Fibroblast of upper back skin (primary cell): ENCODE results near the gene FAM222B.

ENCODE experiments used
- DNase-seq: peaks from one replicate; pipeline ENCODE4 v3.0.0-alpha.2; 2013

Gene FAM222B

DNA sequence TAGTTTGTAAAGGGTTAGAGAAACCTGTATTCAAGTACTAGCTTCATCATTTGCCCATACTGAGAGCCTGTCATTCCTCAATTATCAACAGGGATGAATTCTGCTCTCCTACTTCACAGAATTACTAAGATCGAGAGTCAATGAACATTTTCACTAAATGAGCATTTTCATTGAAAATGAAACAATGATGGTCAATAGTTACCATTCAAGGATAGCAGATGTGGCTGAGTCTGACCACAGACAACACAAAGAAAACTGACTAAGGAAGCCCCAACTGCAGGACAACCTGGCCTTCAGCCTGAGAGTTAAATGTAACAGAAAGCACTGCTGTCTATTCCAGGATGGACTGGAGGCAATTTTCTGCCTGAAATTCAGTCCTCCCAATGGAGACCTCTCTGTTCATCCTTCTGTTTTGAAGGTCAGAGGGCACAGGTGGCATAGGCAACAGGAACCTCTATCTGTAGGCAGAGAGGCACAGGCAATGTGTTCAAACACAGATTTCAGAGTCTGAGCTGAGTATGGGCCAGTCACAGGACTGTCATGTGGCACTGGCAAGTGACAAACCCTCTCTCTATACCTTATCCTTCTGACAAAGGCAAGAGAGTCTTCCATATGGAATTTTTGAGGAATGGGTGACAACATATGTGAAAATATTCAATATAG is 79.3 kb downstream of the FAM222B start:
- no peak for DNase-seq

DNA sequence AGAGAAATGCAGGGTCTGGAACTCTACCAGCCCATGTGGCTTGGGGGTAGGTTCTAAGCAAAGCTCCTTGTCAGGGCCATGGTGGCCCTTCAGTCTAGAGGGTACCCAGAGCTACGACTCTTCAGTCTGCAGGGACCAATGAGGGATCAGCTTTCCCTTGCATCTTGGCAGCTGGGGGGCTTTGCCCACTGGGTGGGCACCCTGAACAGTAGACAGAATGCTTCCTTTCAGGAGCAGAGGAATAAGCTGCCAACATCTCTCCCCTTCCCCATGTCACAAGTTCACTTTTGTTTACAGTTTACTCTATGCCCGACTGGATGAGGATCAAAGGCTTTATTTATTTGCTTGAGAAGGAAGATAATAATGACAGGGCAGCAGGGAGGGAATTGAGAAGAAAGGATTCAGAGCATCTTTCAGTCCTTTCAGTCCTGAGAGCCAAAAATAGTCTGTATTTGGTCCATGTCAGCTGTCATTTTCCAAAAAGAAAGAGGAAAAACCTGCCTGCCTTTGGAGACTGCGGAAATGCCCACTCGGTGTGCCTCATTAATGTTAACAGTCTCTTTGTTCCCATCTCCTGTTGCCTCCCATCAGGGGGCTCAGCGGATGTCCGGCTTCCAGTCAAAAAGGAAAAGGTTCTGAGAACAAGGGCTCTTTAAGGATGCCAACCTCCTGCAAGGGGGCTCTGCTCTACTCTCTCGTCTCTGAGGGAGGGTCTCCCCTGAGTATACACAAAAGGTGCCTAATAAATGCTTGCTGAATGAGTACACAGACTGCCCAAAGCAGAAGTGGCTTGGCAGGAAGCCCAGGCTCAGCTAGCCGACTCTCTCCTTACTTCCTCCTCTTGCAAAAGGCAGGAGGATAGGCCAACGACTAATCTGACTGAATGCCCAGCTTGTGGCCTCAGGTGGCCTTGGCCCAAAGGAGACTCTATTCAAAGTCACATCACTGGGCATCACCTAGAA is 81.7 kb downstream of the FAM222B start:
- peak; percentile 48 for DNase-seq

GRCh38 chr17:28759256-28759865 is 83.2 kb downstream of the FAM222B start:
- no peak for DNase-seq

DNA sequence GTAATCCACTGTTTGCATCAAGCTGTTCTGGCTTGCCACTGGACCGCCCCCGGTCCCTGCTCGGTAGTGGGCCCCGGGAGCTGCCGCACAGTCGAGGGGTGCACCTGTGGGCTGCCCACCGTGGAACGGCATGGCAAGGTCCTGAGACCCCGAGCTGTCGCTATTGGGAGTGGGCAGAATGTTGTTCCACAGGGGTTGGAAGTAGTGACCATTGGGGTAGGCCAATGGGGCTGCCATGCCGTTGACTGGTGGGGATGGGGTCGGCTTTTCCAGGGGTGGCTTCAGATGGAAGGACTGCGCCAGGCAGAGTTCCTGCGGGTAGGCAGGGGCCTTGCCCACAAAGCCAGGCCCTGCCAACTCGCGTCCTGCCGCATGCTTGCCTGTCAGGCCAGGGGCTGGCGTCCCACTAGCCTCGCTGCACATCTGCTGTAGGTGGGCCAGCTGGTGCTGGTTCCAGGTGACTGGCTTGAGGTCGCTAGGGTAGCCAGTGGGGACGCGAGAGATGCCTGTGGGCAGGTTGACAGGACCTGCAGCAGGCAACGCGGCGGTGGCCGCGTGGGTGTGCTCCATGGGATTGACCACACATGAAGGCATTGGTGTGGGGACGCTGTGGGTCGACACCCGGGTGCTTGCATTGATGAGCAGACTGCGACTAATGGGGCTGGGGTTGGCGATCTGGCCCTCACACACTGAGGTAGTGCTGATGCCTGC is 84.0 kb downstream of the FAM222B start:
- DNase-seq: no peak

- DNase-seq: no peak
Measured at GRCh38 chr17:28756049-28756804, 86.4 kb downstream of the FAM222B start.

DNA sequence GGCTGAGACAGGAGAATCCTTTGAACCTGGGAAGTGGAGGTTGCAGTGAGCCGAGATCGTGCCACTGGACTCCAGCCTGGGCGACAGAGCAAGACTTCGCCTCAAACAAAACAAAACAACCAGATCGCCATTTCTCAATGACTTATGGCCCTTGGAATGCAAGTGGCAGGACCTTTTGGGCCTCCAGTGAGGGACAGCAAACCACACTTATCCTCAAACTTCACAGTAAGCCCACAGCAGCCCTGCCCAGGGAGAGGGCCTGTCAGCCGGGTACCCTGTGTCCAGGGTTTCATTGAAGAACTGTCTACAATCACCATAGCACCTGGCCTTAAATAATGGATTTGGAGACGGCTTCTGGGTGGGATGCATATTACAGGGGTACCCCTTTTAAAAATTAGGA is 87.1 kb downstream of the FAM222B start:
- no peak for DNase-seq

DNA sequence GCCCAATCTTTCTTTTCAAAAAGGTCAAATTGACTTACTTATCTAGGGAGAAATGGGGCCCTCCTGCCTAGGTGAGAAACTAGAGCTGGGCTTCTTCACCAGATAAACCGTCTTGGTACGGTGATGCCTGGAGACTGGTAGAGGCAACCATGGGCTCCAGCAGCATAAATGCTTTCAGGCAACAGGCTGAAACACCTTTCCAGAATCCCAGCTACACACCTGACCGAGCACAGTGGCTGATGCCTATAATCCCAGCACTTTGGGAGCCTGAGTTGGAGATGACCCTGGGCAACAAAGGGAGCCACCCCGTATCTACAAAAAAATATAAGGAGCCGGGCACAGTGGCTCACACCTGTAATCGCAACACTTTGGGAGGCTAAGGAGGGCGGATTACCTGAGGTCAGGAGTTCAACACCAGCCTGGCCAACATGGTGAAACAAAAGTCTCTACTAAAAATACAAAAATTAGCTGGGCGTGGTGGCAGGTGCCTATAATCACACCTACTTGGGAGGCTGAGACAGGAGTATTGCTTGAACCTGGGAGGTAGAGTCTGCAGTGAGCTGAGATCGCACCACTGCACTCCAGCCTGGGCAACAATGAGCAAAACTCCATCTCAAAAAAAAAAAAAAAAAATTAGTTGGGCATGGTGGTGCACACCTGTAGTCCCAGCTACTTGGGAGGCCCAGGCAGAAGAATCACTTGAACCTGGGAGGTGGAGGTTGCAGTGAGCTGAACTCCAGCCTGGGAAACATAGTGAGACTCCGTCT is 90.8 kb downstream of the FAM222B start:
- DNase-seq: no peak

DNA sequence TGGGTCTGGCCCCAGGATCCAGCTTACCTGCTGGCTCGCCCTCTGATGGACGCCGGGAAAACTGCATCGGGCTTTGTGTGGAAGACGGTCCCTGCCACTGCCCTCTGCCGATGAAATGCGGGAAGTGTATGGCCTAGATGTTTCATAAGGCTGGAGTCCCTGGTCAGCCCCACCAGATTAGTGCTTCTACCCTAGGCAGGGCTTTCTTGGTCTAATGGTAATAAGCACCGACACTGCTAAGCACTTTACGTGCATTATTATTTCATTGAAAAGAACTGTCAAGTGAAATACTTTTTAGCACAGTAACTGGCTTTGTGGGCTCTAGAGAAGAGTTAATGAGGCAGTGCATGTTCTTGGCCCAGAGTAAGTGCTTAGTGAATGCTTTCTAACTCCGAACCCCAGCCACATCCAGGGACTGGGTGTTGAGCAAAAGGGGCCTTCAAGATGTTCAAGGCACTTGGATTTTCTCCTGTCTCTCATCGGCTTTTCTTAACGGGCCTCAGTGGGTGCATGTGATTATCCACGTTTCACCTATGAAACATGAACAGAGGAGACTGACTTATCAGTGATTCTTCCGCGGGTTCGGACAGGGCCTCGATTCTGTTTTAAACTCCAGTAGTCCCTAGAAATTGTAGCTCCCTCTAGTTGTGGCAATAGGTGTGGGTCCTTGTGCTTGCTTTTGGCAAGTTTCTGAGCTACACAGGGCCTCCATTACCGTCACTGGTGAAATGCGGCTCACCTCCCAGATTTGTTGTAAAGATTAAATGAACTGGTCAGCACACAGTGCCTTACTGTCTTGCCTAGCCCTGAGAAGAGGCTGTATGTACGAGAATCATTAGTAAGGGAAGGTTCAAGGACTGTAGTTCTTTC is 92.2 kb downstream of the FAM222B start:
- DNase-seq: peak; percentile 89

- DNase-seq: no peak
Measured at GRCh38 chr17:28749516-28750177, 92.9 kb downstream of the FAM222B start.

GRCh38 chr17:28748852-28749515 is 93.6 kb downstream of the FAM222B start:
- DNase-seq: no peak

GRCh38 chr17:28747801-28748750 is 94.5 kb downstream of the FAM222B start:
- DNase-seq: no peak

GRCh38 chr17:28747051-28747691 is 95.4 kb downstream of the FAM222B start:
- no peak for DNase-seq

GRCh38 chr17:28746611-28747050 is 96.0 kb downstream of the FAM222B start:
- DNase-seq: no peak

DNA sequence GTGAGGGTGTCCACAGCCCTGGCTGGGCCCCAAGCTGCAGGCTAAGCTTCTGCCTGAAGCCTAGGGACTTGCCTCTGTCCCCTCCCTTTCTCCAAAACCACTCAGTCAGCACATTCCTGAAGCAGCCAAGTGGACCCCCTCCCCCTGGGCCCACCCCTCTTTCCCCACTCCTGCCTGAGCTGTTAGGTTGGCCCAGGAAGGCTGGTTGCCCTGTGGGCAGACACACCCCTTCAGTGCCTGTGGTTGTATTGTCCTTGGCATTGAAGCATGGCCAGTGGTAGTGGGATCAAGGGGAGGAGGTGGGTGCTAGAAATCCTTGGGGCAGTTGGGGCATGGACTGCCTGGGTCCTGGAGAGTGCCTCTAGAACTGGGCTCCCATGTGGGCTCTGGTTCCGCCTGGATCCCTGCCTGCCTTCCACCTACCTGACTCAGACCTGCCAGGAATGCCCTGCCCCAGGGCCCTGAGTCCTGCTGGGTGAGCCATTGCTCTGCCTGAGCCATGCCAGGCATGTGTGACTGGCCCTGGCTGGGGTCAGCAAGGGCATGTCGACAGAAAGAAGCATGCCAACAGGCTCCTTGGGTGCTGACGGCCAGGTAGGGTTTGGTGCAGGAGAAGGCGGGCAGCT is 96.7 kb downstream of the FAM222B start:
- DNase-seq: no peak

DNA sequence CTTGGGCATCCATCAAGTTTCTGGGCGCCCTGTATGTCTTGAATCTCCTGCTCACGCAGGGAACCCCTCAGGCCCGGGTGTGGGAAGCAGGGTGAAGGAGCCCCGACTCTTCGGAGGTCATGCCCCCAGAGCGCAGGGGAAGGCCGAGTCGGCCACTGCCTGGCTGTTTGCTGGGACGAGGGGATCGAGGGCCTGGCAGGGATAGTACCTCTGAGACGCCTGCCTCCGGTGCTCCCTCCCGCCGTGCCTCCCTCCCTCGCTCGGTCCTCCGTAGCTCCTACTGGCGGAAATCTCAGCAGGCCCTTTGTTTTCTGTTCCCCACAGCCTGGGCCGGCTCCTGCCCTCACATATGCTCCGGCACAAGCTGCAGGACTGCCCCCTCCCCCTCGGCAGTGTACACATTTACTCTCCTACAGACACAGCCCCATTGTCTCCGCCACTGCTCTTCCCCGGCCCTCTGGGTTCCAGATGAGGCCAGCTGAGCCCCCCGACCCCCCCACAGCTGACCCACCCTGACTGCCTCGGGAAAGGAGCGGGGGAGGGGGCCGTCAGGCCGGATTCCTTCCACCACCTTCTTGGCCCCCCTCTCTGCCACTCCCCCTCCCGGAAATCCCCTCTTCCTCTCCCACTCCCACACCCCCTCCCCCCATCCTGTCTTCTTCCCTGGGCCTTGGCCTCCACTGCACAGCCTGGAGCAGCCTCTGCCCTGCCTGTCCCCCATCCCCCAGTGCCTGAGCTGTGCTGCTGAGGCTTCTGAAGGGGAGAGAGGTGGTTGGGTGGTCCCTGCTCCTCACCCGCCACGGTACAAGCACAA is 97.4 kb downstream of the FAM222B start:
- peak; percentile 48 for DNase-seq
